SU-DHL-6 (cell line): ENCODE results near the gene SLC41A3.

ENCODE experiments used
- EZH2phosphoT487 ChIP-seq: fragments of 200-600 bp; sonication (generic), shearing (Covaris generic); conservative IDR thresholded peaks from 2 replicates; pipeline ENCODE4 v1.6.1; 2018; ENCODE audit warnings: mild to moderate bottlenecking, antibody characterized with exemption, low read length, moderate library complexity, mixed read lengths
- TF ChIP-seq, protein P1 (sequence below): fragments of 200-600 bp; sonication (generic); IDR thresholded peaks from one replicate; pipeline ENCODE4 v1.5.1; 2017; ENCODE audit warnings: antibody characterized with exemption, mild to moderate bottlenecking, low read length, moderate library complexity; ENCODE audit not compliant: insufficient read depth, poor library complexity, severe bottlenecking

GRCh38 chr3:126018995-126019394 lies 64.9 kb downstream of the SLC41A3 start:
- TF ChIP-seq, protein P1, sequence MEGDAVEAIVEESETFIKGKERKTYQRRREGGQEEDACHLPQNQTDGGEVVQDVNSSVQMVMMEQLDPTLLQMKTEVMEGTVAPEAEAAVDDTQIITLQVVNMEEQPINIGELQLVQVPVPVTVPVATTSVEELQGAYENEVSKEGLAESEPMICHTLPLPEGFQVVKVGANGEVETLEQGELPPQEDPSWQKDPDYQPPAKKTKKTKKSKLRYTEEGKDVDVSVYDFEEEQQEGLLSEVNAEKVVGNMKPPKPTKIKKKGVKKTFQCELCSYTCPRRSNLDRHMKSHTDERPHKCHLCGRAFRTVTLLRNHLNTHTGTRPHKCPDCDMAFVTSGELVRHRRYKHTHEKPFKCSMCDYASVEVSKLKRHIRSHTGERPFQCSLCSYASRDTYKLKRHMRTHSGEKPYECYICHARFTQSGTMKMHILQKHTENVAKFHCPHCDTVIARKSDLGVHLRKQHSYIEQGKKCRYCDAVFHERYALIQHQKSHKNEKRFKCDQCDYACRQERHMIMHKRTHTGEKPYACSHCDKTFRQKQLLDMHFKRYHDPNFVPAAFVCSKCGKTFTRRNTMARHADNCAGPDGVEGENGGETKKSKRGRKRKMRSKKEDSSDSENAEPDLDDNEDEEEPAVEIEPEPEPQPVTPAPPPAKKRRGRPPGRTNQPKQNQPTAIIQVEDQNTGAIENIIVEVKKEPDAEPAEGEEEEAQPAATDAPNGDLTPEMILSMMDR: no peak
- no peak for TF ChIP-seq EZH2phosphoT487
